GM19238 (cell line): ENCODE measurements around the gene OBSL1.
A peak's percentile ranks its signal among the peaks of the same experiment; 100 is the strongest.

Source experiments
- DNase-seq: peaks from one replicate; pipeline ENCODE4 v3.0.0; 2011; ENCODE audit warnings: low spot score; ENCODE audit not compliant: insufficient read length

Gene OBSL1

GRCh38 chr2:219566640-219567039, 4.7 kb downstream of the OBSL1 start:
- no peak for DNase-seq

GRCh38 chr2:219565130-219566080, 5.9 kb downstream of the OBSL1 start:
- no peak for DNase-seq

DNA sequence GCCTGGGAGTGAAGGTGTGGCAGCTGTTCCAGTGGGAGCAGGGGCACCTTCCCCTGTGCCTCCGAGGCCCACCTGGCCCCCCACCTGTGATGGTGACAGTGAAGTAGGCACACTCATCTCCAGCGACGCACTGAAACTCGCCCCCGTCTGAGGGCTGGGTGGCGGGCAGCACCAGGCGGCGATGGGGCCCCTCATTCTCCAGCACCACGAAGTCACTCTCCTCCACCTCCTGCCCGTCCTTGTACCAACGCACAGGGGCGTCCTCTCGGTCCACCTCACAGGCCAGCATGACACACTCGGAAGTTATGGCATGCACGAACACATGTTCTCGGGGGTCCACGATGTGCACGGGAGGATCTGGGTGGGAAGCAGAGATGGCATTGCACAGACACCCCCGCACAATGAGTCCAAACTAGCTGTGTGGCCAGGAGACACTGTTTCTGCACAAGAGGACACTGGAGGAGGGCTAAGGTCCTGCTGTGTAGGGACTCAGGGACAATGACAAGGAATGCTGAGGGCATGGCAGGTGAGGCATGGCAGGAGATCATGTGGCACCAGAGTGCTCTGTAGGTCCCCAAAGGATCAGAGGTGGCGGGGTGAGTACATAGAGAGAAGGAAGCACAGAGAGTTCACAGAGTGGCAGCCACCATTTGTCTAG, 7.9 kb downstream of the OBSL1 start:
- no peak for DNase-seq

DNA sequence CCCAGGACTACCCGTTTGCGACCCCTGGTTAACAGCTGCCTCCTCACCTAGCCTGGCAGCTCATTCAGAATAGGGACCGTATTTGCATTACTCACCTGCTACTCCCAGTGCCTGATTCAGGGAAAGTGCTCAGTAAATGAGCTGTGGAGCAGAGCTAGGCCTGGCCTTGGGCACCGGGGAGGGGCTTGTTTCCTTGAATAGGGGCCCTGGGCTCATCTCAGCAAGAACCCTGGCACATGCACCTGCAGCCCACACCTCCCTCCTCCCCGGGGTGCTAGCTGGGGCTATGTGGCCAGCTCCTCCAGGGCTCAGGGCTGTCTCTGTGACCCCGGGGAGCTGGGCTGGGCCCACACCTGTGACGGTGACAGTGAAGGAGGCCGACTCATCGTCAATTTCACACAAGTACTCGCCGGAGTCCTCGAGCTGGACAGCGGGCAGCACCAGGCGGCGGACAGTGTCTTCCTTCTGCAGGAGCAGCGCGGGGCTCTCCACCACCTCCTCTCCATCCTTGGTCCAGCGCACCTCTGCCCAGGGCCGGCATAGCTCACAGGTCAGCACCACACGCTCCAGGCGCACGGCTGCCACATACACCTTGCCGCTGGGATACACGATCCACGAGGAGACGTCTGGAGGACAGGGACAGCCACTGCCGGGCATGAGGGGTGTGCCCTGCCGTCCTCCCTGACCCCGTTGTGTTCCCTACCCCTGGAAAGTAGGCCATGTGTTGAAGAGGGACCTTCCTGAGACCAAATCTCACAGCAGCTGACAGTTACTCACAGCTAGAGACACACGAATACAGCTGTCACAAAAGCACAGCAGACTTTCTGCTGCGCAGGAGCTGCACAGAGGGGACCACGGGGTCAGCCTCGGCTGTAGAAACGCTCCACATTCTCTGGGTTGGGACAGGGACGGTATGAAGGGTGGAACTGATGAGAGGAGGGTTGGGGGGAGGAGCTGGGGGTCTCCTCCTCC, 9.0 kb downstream of the OBSL1 start:
- DNase-seq: no peak

- DNase-seq: no peak
Observed at GRCh38 chr2:219561179-219562048, 9.9 kb downstream of the OBSL1 start.

DNA sequence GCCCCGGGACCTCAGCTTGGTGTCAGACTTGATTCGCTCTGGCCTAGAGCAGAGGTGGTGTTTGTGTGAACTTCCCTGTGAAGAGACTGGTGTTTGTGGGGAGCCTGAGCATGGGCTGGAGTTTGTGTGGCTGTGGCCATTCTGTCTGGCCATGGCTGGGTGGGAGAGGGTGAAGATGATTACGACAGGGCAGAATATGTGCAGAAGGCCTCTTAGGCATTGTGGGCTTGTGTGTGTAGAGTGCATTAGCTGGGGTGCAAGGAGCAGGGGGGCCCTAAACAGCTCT, 10.5 kb downstream of the OBSL1 start:
- DNase-seq: no peak

DNA sequence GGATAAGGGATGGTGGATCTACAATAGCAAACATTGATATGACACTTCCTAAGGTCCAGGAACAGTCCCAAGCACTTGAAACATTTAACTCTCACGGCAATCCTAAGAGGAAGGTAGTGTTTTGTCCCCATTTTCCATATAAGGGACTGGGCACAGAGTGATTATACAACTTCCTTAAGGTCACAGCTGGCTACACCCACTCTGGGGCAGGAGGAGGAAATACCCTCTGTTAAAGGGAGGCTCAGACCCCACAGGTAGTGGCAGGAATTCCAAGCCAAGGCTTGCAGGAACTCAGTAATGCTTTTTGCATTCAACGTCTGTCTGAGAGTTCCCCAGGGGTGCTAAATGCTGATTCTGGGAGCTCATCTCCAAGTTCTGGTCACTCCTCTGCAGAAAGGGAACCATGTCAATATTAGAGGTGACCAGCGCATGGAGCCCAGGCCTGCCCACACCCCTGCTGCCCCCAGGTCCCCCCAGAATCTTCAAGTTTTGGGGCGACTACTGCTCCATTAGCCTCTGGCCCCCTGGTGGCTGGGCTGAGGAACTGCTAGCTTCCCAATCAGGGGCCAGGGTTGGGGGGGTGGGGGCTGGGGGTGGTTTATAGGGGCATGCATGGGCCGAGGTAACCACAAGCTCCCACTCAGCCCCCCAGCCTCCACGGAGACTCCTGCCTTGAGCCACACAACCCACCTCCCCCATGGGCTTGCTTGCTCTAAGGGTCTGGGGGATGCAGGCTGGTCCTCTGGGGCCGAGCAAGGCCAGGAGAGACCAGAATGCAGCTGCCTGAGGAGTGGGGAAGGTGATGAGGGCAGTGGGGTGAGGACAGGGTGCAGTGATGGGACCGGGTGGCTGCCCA, 11.1 kb downstream of the OBSL1 start:
- peak; percentile 58 for DNase-seq

- DNase-seq: no peak
Observed at GRCh38 chr2:219559156-219559915, 12.0 kb downstream of the OBSL1 start.

DNA sequence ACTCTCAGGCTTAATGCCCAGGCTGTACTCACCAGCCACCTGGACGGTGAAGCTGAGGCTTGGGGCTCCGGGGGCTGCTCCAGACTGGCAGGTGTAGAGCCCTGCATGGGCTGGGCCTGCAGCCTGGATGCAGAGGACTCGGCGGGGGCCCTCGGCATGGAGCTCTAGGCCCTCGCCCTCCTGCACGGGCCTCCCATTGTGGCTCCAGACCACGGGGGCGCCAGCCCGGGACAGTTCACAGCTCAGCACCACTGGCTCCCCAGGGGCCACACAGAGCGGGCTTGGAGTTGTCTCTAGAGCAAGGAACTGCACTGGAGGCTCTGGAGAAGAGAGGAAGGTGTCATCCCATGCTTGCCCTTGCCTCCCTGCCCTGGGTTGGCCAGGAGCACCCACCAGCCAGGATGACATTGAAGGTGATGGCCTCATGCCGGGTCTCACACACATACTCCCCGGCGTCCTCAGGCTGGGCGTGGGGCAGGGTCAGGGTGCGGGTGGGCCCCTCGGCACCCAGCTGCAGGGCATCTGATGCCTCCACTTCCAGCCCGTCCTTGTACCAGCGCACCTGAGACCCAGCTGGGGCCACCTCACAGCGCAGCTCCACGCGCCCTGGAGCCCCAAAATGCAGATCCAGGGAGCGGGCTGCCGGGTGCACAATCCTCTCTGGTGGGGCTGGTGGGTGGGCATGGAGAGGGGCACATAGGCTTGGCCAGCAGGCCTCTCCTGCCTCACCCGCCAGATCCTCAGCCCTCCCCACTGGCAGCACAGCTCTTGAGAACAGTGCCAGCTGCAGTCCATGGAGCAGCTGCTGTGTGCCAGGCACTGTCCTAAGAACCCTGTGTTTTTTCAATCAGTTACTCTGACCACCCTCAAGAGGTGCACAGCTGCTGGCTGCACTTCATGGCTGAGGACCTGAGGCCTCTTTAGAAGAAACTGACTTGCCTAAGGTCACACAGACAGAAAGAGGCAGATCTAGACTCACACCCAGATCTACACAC, 13.3 kb downstream of the OBSL1 start:
- DNase-seq: no peak

DNA sequence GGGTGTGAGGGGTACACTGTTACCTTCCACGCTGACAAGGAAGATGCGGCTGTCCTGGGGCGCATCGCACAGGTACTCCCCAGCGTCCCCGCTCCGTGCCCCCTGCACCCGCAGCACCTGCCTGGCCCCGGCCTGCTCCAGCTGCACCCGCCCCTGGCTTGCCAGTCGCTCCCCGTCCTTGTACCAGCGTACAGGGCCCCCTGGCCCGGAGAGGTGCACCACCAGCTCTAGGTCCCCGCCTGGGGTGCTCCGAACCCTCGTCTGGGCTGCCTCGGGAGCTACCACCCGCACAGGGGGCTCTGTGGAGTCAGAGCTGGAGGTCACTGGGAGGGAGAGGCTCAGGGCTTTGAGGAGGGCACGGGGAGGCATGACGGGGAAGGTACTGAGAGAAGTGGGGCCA, 14.0 kb downstream of the OBSL1 start:
- DNase-seq: no peak

- no peak for DNase-seq
Observed at GRCh38 chr2:219556413-219556812, 14.9 kb downstream of the OBSL1 start.

DNA sequence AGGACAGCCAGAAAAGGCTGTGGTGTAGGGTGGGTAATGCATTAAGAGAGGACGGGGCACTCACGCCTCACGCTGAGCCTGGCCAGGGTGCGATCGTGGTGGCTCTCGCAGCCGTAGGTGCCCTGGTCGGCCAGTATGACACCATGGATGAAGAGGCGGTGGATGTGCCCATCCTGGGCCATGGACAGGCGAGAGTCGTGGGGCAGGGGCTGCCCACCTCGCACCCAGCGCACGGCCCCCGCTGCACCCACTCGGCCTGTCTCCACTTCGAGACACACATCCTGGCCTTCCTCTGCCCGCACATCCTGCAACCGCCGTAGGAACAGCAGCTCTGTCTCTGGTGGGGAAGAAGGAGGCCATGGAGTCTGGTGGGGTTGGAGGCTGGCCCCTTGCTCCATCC, 15.4 kb downstream of the OBSL1 start:
- DNase-seq: no peak

DNA sequence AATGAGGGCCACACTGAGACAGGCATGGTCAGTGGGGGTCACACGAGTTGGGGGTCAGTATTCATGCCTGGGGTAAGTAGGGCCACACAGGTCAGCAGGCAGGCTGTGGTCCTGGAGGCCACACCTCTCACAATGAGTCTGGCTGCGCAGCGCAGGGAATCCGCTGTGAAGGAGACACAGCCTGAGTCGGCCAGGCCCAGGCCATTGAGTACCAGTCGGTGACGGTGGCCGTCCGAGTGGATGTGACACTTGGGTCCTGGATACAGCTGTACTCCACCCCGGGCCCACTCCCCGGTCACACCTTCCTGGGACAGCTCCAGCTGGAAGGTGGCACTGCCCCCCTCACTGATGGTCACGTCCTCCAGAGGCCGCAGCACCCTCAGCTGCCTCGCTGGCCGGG, 17.0 kb downstream of the OBSL1 start:
- DNase-seq: no peak

GRCh38 chr2:219553463-219553963, 17.8 kb downstream of the OBSL1 start:
- DNase-seq: no peak

DNA sequence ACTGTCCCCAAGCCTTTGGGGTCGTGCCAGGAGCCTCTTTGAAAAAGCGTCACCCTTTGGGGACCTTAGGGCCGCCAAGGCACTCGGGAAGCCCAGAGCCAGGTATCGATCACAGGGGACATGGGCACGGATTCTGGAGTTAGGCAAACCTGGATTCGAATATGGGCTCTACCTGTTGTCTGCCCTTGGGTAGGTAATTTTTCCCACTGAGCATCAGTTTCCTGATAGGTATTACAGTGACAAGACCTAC, 18.2 kb downstream of the OBSL1 start:
- DNase-seq: no peak

DNA sequence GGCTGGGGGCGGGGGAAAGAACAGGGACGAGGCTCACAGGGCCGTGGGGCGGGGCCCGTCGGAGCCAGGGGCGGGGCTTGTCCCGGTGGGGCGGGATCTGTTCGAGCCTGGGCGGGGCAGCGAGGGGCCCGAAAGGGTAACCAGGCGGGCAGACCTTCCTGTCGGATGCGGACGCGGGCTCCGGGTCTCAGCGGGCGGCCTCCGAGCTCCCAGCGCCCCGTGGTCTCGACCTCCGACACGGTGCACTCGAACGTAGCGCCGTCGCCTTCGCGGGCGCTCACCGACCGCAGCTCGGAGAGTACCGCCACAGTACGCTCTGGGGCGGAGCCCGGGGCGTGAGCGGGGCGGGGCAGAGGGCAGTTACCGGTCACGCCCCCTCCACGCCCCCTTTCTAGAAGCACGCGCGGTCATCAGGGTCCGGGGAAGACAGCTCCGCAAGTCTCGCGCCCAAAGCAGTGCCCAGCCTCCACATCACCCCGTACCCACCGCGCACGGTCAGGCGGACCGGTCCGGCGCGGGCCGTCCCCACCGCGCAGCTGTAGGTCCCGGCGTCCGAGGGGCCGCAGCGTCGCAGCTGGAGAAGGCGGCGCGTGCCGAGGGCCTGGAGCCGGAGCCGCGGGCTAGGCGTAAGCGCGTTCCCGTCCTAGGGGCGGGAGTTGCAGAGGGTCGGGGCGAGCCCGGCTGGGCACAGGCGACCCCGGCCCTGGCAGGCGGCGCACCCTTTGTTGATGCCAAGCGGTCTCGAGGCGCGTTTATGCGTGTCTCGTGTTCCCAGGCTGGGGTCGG, 18.8 kb downstream of the OBSL1 start:
- peak; percentile 92 for DNase-seq
